PC-9 (cell line): ENCODE data around the gene DMPK. TPM values are rescaled to one million over a fixed set of nuclear protein-coding genes. Genes with fewer than 3 reads are reported as not detected.

Experiments used
- BruUV-seq: library from RNA; stranded (reverse); fragments of 400-500 nt; replicated peaks from 2 replicates; lab custom pipeline; 2021; lab: Mats Ljungman, UMichigan
- CTCF ChIA-PET: fragments of 300-600 bp; sonication (Branson Sonifier 250); formaldehyde crosslinking; loops from one replicate; lab custom pipeline; 2022; ENCODE audit warnings: antibody characterized with exemption; lab: Charles Lee
- POLR2A ChIA-PET: fragments of 300-600 bp; sonication (Branson Sonifier 250); formaldehyde crosslinking; loops from one replicate; lab custom pipeline; 2022; ENCODE audit warnings: antibody characterized with exemption; ENCODE audit not compliant: unreplicated experiment; lab: Charles Lee
- DNase-seq, 2 experiments: peaks; one replicate each; pipeline versions ENCODE4 v3.0.0 to v3.0.0-alpha.2; 2015 to 2022; ENCODE audit warnings: mixed read lengths in 1 of 2
- H2AFZ ChIP-seq: fragments of 200-600 bp; sonication (generic); 2 replicates; pipeline ENCODE4 v1.8.1; 2017; ENCODE audit warnings: antibody characterized with exemption
- H3F3A ChIP-seq: fragments of 200-600 bp; sonication (generic); 2 replicates; pipeline ENCODE4 v1.8.1; 2017; ENCODE audit warnings: antibody characterized with exemption, mild to moderate bottlenecking, low read depth; ENCODE audit not compliant: insufficient read depth
- H3K27ac ChIP-seq: fragments of 200-600 bp; sonication (generic); 2 replicates; pipeline ENCODE4 v1.6.1; 2016; ENCODE audit warnings: mixed run types
- H3K27me3 ChIP-seq: fragments of 200-600 bp; sonication (generic); 2 replicates; pipeline ENCODE4 v1.6.1; 2016; ENCODE audit warnings: low read depth, mixed run types; ENCODE audit not compliant: insufficient read depth
- H3K36me3 ChIP-seq: fragments of 200-600 bp; sonication (generic); 2 replicates; pipeline ENCODE4 v1.6.1; 2016; ENCODE audit warnings: low read depth, mixed run types
- H3K4me1 ChIP-seq: fragments of 200-600 bp; sonication (generic); replicated peaks from 2 replicates; pipeline ENCODE4 v1.6.1; 2016; ENCODE audit warnings: mixed run types; ENCODE audit not compliant: insufficient read depth
- H3K4me2 ChIP-seq: fragments of 200-600 bp; sonication (generic); 2 replicates; pipeline ENCODE4 v1.6.1; 2017; ENCODE audit warnings: mixed run types
- H3K4me3 ChIP-seq: fragments of 200-600 bp; sonication (generic); 2 replicates; pipeline ENCODE4 v1.6.1; 2016; ENCODE audit warnings: mixed run types
- H3K79me2 ChIP-seq: fragments of 200-600 bp; sonication (generic); 2 replicates; pipeline ENCODE4 v1.6.1; 2017; ENCODE audit warnings: low read depth, mixed run types
- H3K9me2 ChIP-seq: fragments of 200-600 bp; sonication (generic); 2 replicates; pipeline ENCODE4 v1.8.1; 2017; ENCODE audit warnings: mild to moderate bottlenecking; ENCODE audit not compliant: insufficient read depth
- H3K9me3 ChIP-seq: fragments of 200-600 bp; sonication (generic); 2 replicates; pipeline ENCODE4 v1.8.1; 2016; ENCODE audit warnings: low read depth; ENCODE audit not compliant: insufficient read depth
- H4K20me1 ChIP-seq: fragments of 200-600 bp; sonication (generic); 2 replicates; pipeline ENCODE4 v1.8.1; 2017; ENCODE audit not compliant: insufficient read depth
- EZH2 ChIP-seq: fragments of 200-600 bp; sonication (generic); IDR thresholded peaks from 2 replicates; pipeline ENCODE4 v1.8.0; 2017; ENCODE audit warnings: antibody characterized with exemption, low read depth
- intact Hi-C: fragments of 100-400 bp; cut with micrococcal nuclease; formaldehyde crosslinking; loops from one replicate; pipeline ENCODE4 v1.10.0; 2022; ENCODE audit not compliant: unreplicated experiment
- total RNA-seq: library from RNA; stranded (reverse); gene quantifications from 2 replicates; pipeline ENCODE4 v1.2.3, GENCODE V29; 2021
- TF ChIP-seq, protein P1 (sequence below): fragments of 200-600 bp; sonication (generic); conservative IDR thresholded peaks from 2 replicates; pipeline ENCODE4 v1.6.1; 2017; ENCODE audit warnings: mixed run types, antibody characterized with exemption, mild to moderate bottlenecking, moderate library complexity

Gene DMPK
- total RNA-seq, 1 experiment from 2014 or later = 110 TPM

DNA sequence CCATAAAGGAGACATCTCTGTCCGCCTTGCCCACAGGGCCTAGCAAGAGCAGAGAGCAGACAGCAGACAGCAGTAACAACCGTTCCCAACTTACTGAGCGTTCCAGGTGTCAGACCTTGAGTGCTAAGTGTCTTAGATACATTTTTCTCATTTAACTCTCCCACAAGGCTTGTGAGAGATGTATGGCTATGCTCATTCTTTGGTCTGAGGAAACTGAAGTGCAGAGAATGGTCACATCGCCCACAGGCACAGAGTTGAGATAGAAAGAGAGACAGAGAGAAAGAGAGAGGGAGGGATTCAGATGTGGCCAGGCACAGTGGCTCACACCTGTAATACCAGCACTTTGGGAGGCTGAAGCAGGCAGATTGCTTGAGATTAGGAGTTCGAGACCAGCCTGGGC, 34.8 kb downstream of the DMPK start:
- ChIA-PET POLR2A (no interaction called here), CTCF (interaction anchor here (0.5 kb wide), 1 partner anchor 54 kb away, joined by 5 read pairs; no protein-coding TSS in a partner anchor)
- no TSS peak for BruUV-seq
- Histone ChIP-seq H3K4me2 (no peak overlapping the region), H2AFZ (no peak overlapping the region), H3K9me3 (no peaks in the 10 kb centered on the region), H3K79me2 (no peaks in the 10 kb centered on the region), H3K4me3 (no peak overlapping the region), H3K9me2 (no peaks in the 10 kb centered on the region), H3K4me1 (peaks cover 8% of the 10 kb centered on the region), H3K27me3 (no peaks in the 10 kb centered on the region), H3K36me3 (no peaks in the 10 kb centered on the region), H3K27ac (no peak overlapping the region), H4K20me1 (no peaks in the 10 kb centered on the region), H3F3A (peaks cover 12% of the 10 kb centered on the region)
- intact Hi-C loops = no loop called here
- TF ChIP-seq EZH2 = no peak
- TF ChIP-seq, protein P1, sequence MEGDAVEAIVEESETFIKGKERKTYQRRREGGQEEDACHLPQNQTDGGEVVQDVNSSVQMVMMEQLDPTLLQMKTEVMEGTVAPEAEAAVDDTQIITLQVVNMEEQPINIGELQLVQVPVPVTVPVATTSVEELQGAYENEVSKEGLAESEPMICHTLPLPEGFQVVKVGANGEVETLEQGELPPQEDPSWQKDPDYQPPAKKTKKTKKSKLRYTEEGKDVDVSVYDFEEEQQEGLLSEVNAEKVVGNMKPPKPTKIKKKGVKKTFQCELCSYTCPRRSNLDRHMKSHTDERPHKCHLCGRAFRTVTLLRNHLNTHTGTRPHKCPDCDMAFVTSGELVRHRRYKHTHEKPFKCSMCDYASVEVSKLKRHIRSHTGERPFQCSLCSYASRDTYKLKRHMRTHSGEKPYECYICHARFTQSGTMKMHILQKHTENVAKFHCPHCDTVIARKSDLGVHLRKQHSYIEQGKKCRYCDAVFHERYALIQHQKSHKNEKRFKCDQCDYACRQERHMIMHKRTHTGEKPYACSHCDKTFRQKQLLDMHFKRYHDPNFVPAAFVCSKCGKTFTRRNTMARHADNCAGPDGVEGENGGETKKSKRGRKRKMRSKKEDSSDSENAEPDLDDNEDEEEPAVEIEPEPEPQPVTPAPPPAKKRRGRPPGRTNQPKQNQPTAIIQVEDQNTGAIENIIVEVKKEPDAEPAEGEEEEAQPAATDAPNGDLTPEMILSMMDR = no peak
- DNase-seq = no peak

DNA sequence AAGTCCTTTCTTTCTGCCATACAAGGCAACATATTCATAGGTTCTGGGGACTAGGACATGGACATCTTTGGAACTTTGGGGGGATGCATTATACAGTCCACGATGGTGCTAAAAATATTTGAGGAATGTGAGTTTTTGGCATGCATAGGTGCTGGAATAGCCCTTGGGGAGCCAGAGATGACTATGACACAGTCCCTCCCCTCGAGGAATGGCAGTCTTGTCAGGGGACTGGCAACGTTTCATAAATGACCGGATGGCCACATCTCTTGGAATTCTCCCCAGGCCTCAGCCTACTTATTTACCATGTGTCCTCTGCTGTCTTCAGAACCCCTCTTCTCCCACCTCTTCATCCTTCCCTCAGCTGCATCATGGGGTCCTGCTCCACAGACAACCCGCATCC, 35.4 kb downstream of the DMPK start:
- ChIA-PET POLR2A (no interaction called here), CTCF (no interaction called here)
- H3K79me2 ChIP-seq = no peaks in the 10 kb centered on the region
- no peaks in the 10 kb centered on the region for H3K36me3 ChIP-seq
- H3K27me3 ChIP-seq = no peaks in the 10 kb centered on the region
- no peak overlapping the region for H3K4me2 ChIP-seq
- no peaks in the 10 kb centered on the region for H4K20me1 ChIP-seq
- no peak for DNase-seq
- TF ChIP-seq, protein P1 = no peak
- no peak for TF ChIP-seq EZH2
- intact Hi-C loops = no loop called here
- H3F3A ChIP-seq = peaks cover 12% of the 10 kb centered on the region
- no peaks in the 10 kb centered on the region for H3K9me3 ChIP-seq
- H3K9me2 ChIP-seq = no peaks in the 10 kb centered on the region
- H2AFZ ChIP-seq = no peak overlapping the region
- H3K4me3 ChIP-seq = no peak overlapping the region
- H3K27ac ChIP-seq = no peak overlapping the region
- BruUV-seq = no TSS peak
- H3K4me1 ChIP-seq = peaks cover 8% of the 10 kb centered on the region

DNA sequence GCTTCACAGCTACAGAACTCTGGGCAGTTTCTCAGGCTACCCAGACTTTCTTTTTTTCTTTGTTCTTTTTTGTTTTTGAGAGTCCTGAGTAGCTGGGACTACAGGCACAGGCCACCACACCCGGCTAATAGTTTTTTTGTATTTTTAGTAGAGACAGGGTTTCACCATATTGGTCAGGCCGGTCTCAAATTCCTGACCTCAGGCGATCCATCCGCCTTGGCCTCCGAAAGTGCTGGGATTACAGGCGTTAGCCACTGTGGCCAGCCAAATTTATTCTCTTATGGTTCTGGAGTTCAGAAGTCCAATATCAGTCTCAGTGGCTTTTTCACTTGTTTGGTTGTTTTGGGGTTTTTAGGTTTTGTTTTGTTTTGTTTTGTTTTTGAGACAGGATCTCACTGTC, 36.7 kb downstream of the DMPK start:
- BruUV-seq = no TSS peak
- H3F3A ChIP-seq = peaks cover 12% of the 10 kb centered on the region; the same call in 1 of the 2 replicates
- no peaks in the 10 kb centered on the region for H4K20me1 ChIP-seq
- no peak overlapping the region for H2AFZ ChIP-seq
- no peaks in the 10 kb centered on the region for H3K9me3 ChIP-seq
- H3K79me2 ChIP-seq = no peaks in the 10 kb centered on the region
- H3K9me2 ChIP-seq = no peaks in the 10 kb centered on the region
- no peak for DNase-seq
- H3K36me3 ChIP-seq = no peaks in the 10 kb centered on the region
- no peak overlapping the region for H3K4me2 ChIP-seq
- no peak overlapping the region for H3K4me3 ChIP-seq
- no peak for TF ChIP-seq EZH2
- TF ChIP-seq, protein P1 = no peak
- H3K4me1 ChIP-seq = peaks cover 8% of the 10 kb centered on the region
- H3K27ac ChIP-seq = no peak overlapping the region
- ChIA-PET CTCF (no interaction called here), POLR2A (no interaction called here)
- intact Hi-C loops = no loop called here
- no peaks in the 10 kb centered on the region for H3K27me3 ChIP-seq
